ENCODE measurements around the gene HIGD1C.
"Not testable (repeated sequence)": the region's sequence is repeated elsewhere in the genome, so short reads cannot be mapped to it uniquely, and the experiment has no call there.

The HIGD1C gene

GRCh38 chr12:50952510-50952909 lies at the start of gene HIGD1C:
TSS of gene HIGD1C (plus strand) at chr12:50952544. CDS start at chr12:50953999, 1,455 bp downstream.
- no peak for DNase-seq

- not testable (repeated sequence) for DNase-seq
Measured at GRCh38 chr12:50908479-50908878, 43.9 kb upstream of the HIGD1C start.

- DNase-seq = not testable (repeated sequence)
Measured at GRCh38 chr12:50912361-50912760, 40.0 kb upstream of the HIGD1C start.

GRCh38 chr12:50913224-50913623 lies 39.1 kb upstream of the HIGD1C start:
- DNase-seq = no peak

DNA sequence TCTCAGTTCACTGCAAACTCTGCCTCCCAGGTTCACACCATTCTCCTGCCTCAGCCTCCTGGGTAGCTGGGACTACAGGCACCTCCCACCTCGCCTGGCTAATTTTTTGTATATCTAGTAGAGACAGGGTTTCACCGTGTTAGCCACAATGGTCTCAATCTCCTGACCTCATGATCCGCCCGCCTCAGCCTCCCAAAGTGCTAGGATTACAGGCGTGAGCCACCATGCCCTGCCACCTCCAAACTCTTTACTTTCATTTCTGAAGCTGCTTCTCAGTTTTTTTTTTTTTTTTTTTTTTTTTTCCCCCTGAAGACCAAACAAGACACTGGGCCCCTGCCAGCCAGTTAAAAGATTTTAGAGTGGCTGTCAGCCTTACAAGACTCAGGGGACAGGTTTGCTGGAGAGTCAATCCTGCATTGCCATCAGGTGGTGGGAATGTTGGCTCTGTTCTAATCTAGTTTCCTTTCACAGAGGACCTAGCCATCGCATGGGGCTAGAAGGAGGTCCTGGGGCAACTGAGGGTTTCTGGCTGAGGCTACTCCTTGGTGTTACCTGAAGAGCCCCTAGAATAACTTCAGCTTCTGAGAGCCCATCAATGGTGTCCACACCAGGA lies 37.4 kb upstream of the HIGD1C start:
- DNase-seq = no peak

GRCh38 chr12:50916292-50916691 lies 36.1 kb upstream of the HIGD1C start:
- DNase-seq = no peak

DNA sequence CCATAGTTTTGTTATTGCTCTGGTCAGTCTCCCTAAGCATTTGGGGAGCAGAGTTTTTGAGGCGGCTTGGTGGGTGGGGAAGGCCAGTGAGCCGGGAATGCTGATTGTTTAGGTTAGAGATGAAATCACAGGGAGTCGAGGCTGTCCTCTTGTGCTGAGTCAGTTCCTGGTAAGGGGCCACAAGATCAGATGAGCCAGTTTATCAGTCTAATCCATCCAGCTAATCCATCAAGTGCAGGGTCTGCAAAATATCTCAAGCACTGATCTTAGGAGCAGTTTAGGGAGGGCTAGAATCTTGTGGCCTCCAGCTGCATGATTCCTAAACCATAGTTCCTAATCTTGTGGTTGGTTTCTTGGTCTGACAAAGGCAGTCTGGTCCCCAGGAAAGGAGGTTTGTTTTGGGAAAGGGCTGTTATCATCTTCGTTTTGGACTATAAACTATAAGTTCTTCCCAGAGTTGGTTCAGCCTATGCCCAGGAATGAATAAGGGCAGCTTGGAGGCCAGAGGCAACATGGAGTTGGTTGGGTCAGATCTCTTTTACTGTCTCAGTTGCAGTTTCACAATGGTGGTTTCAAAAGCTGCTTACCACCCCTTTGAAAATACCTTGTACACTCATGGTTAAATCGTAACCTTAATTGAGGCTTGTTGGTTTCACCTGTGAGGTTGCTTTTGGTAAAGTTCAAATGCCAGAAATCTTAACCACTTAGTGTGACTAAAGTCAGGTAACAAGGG lies 33.6 kb upstream of the HIGD1C start:
- no peak for DNase-seq

DNA sequence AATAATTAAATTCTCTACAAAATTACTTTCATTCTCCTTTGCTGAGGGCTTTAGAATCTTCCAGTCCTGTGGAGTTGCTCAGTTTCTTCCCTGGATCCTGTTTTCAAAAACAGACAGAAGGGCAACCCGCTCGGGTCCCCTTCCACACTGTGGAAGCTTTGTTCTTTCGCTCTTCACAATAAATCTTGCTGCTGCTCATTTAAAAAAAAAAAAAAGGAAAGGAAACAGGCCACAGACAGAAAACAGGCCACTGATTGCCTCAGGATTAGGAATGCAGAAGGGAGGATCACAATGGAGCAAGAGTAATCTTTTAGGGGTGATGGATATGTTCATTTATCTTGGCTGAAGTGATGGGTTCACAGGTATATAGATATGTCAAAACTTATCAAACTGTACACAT lies 29.5 kb upstream of the HIGD1C start:
- peak in 2 of 51 donors; percentile 18 to 26 for DNase-seq

DNA sequence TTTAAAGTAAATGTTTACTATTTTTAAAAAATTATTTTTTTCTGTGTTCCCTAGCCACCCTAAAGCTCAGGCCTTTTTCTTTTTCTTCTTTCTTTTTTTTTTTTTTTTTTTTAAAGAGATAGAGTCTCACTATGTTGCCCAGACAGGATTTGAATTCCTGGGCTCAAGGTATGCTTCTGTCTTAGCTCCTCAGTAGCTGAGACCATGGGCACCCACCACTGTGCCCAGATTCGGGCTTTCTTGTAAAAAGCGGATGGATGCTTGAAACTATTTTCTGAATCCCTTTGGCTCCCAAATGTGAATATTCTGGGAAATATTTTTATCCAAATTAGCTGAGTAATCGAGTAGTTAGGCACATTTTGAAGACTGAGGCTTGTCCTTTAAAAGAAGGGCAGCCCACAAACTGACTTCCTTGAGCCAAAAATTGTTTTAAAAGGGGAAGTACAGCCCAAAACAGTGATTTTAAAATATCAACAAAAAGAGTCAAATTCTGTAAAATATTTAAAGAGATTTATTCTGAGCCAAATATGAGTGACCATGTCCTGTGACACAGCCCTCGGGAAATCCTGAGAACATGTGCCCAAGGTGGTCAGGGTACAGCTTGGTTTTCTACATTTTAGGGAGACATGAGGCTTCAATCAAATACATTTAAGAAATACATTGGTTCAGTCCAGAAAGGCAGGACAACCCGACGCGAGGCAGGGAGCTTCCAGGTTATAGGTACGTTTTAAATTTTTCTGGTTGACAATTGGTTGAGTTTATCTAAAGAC lies 28.8 kb upstream of the HIGD1C start:
- no peak for DNase-seq

GRCh38 chr12:50924131-50924438 lies 28.3 kb upstream of the HIGD1C start:
- peak in 1 of 51 donors; percentile 31 for DNase-seq

DNA sequence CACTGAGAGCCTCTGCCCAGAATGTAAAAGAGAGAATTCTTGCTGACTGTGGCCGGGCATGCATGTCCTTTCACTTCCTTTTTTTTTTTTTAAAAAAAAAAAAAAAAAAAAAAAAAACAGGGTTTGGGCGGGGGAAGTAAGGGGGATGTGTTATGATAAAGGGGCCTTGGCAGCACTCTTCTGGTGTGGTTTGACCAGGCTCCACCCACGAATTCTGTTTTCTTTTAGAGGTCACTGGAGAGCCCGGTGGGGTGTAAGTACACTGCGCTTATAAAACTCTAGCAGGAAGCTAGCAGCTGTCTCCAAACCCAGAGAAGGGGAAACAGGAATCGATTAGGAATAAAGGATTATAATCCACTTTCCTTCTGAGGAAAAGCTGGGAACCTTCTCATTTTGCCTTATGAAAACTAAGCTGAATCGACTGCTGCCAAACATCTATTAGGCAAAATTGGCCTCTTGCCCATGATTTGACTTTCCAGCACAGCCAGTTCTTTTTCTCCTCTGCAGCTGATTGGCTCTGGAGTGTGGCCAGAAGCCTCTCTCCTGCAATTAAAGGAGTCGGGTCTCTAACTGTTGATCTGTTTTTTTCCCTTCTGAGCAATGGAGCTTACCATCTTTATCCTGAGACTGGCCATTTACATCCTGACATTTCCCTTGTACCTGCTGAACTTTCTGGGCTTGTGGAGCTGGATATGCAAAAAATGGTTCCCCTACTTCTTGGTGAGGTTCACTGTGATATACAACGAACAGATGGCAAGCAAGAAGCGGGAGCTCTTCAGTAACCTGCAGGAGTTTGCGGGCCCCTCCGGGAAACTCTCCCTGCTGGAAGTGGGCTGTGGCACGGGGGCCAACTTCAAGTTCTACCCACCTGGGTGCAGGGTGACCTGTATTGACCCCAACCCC lies 27.7 kb upstream of the HIGD1C start:
- DNase-seq = peak in 50 of 51 donors; percentile 26 to 98 (median 74)

DNA sequence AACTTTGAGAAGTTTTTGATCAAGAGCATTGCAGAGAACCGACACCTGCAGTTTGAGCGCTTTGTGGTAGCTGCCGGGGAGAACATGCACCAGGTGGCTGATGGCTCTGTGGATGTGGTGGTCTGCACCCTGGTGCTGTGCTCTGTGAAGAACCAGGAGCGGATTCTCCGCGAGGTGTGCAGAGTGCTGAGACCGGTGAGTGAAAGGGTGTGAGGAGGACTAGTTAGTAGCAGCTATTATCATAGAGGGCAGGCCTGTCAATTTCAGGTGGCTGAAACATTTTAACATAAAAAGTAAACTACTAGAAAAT lies 27.0 kb upstream of the HIGD1C start:
- DNase-seq = peak in 5 of 51 donors; percentile 22 to 57 (median 50)

GRCh38 chr12:50925920-50926319 lies 26.4 kb upstream of the HIGD1C start:
- no peak for DNase-seq

- DNase-seq = peak in 1 of 51 donors; percentile 18
Measured at GRCh38 chr12:50926415-50926814, 25.9 kb upstream of the HIGD1C start.

DNA sequence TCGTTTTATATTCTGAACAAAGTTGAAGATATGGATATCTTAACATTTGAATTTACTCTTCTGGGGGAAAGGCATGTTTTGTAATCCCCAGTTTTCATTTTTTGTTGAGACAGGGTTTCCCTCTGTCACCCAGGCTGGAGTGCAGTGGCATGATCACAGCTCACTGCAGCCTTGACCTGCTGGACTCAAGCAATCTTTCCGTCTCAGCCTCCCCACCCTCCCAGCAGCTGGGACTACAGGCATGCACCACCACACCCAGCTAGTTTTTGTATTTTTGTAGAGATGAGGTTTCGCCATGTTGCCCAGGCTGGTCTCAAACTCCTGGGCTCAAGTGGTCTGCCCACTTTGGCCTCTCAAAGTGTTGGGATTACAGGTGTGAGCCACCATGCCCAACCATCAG lies 25.4 kb upstream of the HIGD1C start:
- peak in 1 of 51 donors; percentile 9 for DNase-seq

DNA sequence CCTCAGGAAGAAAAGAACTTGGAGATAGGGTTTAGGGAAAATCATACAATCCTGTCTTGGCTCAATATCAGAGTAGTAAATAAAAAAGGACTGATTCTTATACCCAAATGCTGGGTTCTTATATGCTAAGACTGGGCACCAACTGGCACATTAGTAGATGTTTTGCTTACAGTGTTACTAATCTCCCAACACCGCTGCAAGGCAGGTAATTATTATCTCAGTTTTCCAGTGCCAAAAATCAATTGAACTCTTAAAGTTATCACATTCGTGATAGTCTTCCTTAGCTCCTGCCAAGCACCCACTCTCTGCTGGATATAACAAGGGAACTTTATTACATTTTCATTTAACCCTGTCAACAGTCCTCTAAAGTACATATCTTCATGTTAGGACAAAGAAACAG lies 25.0 kb upstream of the HIGD1C start:
- no peak for DNase-seq

GRCh38 chr12:50927766-50928224 lies 24.5 kb upstream of the HIGD1C start:
- no peak for DNase-seq

DNA sequence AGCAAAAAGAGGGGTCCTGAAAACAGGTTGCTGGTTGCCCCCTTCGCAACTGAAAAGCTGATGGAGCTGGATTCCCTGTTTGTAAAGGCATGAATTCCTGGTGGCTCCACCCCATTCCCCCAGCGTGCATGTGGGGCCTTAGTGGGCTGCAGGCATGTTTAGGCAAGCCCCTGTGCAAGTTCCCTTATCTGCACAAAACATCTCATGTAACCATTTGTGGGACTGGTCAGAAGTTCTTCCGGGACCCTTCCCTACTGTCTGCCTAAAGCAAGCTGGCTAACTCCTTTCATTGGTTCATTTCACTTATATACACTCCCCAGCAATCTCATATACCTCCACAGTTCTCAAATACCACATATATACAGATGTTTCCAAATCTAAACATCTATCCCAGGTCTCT lies 24.0 kb upstream of the HIGD1C start:
- peak in 1 of 51 donors; percentile 9 for DNase-seq

DNA sequence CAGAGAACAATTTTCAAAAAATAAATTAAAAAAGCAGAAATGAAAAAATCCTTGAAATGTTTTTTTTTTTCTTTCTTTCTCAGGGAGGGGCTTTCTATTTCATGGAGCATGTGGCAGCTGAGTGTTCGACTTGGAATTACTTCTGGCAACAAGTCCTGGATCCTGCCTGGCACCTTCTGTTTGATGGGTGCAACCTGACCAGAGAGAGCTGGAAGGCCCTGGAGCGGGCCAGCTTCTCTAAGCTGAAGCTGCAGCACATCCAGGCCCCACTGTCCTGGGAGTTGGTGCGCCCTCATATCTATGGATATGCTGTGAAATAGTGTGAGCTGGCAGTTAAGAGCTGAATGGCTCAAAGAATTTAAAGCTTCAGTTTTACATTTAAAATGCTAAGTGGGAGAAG lies 22.5 kb upstream of the HIGD1C start:
- no peak for DNase-seq

- DNase-seq = not testable (repeated sequence)
Measured at GRCh38 chr12:50930477-50930876, 21.9 kb upstream of the HIGD1C start.

DNA sequence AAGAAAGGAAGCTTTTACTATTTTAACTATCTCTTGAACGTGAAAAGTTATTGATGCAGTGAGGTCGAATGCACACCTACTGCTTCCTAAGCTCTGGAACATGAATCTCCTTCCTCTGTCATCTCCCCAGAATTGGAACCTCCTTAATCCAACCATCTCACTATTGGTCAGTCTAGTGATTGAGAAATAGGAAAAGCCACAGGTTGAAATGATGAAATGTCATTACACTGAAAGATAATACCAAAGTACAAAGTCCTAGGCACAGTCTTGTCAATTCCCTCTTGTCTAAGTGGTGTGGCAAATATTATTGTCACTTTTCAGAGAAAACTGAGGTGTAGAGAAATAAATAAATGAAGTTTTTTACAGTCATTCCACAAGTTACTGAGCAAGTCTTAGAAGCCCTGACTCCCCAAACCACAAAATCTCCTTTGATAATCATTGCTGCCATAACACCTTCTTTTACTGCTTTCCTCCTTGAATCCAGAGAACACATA lies 19.5 kb upstream of the HIGD1C start:
- no peak for DNase-seq

All from hypothalamus (tissue), 51 donors.